Measurements from ENCODE around the gene SVIL.
A peak's percentile ranks its signal among the peaks of the same experiment; 100 is the strongest.
"Not testable (repeated sequence)": the region's sequence is repeated elsewhere in the genome, so short reads cannot be mapped to it uniquely, and the experiment has no call there.

The SVIL gene

DNA sequence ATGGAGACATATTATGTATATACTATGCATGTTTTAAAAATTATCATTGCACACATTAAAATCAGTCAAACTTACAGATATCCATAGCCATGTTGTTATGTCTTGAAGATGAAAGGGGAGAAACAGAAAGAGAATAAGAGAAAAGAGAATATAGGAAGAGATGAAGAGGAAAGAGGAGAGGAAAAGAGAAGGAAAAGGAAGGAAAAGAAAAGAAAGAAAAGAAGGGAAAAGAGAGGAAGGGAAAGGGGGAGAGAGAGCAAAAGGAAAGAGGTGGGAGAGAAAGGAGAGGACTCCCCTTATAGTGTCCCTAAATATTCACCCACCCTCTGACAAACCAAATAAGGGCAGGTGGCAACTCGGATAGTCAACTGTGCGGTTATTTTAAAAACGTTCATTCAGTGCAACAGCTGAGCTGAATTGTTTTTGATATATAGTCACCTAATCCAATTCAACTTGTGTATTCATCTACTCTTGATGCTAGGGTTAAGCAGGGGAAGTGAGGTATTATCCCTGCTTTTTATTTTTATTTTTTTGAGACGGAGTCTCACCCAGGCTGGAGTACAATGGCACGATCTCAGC lies 14.6 kb downstream of the SVIL start:
- DNase-seq (ENCODE audit: low spot score): no peak

DNA sequence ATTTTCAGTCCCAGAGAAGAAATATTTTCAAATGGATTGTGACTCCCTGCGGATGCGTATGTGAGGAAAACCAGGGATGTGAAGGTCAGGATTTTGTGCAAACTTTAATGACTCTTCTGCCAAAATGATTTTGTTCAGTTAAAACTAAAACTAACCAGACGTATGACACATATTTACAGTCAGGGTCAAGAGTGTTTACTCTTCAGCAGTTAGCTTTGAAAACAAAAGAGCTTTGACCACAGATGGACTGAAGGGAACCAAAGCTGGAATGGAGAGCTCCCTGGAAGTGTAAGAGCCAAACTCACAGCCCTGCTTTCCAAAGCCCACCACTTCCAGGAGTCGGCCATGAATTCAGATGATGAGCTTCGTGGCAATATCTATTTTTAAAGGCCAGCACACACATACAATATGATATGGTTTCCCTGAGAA lies 15.5 kb downstream of the SVIL start:
- DNase-seq (ENCODE audit: low spot score): peak; percentile 39

DNA sequence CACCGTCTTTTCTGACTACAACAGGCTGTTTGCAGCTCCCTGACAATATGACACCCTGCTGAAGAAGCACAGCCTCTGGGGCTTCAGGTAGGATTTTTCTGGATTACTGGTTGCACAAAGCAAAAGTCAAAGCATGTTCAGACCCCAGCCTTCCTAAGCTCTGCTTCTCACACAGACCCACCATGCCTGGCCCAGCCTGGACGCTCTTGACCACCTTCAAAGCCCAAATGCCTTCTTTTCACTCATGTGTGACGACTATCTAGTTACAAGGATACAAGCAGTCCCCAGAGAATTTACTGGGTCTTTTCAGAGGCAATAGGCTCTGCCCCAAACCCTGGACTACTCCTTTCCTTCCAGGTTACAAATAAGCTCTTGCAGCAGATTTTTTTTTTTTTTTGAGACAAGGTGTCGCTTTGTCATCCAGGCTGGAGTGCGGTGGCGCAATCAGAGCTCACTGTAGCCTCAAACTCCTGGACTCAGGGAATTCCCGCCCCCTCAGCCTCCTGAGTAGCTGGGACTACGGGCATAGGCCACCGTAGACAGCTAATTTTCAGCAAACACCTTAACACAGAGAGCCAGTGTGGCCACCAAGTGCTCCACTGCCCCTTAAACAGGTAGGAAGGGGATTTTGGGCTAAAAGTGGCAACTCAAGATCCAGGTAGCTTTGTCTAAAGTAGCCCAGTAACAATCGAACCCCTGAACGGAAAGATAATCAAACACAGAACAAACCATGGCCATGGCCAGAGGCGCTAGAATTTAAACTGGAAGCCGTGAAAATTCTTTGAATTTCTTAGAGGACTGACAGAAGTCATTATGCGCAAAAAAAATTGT lies 16.2 kb downstream of the SVIL start:
- DNase-seq (ENCODE audit: low spot score): peak; percentile 67

DNA sequence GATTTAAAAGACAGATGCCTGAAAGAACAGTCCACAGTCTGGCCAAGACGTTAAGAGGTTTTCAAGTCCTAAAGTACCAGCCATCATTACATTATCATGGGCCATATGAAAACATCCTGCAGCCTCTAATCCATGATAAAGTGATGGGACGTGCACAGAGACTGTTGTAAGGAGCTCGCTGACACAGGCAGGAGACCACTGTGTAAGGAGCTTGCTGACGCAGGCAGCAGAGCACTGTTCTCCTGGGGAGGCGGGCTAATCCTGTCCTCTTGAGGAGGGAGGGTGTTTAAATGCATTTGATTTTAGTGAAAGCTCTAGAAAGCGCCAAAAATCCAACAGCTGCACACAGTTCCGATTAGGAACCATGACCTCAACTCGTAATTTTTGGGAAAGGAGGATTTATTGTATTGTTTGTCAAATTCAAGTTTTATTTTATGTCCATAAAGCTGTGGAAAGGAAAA lies 16.9 kb downstream of the SVIL start:
- no peak for DNase-seq (ENCODE audit: low spot score)

DNA sequence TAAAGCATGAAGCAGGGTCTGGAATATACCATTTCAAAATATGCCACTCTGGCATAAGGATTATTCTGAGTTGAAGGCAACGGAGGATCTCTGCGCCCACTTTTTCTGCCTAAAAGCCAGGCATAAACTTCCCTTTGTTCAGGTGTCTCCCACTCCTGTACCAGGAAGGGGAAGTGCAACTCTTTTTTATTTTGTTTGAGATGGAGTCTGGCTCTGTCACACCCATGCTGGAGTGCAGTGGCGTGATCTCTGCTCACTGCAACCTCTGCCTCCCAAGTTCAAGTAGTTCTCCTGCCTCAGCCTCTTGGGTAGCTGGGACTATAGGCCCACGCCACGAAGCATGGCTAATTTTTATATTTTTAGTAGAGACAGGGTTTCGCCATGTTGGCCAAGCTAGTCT lies 18.2 kb downstream of the SVIL start:
- no peak for DNase-seq (ENCODE audit: low spot score)

DNA sequence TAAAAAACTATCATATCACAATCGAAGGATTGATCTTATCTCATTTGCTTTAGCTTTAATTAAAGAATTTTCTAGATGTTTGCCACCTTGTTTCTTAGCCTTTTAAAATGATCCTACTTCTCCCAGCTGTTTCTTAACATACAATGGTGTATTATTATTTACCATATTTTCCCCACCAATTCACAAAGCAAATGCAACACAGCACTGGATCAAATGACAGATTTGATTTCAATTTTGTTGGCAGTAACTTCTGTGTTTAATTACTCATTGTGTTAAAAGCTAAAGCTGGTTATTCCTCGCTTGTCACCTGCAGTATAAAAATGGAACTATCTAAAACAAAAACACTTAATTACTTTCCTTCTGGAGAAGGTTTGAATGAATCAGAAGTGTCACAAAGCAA lies 19.6 kb downstream of the SVIL start:
- no peak for DNase-seq (ENCODE audit: low spot score)

DNA sequence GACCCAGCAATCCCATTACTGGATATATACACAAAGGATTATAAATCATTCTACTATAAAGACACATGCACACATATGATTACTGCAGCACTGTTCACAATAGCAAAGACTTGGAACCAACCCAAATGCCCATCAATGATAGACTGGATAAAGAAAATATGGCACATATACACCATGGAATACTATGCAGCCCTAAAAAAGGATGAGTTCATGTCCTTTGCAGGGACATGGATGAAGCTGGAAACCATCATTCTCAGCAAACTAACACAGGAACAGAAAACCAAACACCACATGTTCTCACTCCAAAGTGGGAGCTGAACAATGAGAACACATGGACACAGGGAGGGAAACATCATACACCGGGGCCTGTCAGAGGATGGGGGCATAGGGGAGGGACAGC lies 20.5 kb downstream of the SVIL start:
- not testable (repeated sequence) for DNase-seq (ENCODE audit: low spot score)

DNA sequence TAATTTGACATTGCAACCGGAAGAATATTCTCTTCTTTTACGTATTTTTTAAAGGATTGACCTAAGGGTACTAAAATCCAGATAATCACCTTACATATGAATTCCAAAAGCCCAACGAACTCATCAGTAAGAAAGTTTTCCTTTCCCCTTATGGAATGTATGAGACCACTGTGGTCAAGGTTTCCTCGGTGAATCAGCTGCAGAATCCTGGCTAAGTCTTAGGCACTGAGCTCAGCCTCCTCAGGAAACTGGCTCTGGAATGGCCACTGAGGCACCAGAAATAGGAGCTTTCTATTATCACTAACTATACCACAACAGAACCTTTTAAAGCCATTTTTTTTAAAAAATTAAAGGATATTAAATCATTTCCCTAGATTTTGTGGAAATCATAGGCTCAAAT lies 21.0 kb downstream of the SVIL start:
- peak; percentile 29 for DNase-seq (ENCODE audit: low spot score)

DNA sequence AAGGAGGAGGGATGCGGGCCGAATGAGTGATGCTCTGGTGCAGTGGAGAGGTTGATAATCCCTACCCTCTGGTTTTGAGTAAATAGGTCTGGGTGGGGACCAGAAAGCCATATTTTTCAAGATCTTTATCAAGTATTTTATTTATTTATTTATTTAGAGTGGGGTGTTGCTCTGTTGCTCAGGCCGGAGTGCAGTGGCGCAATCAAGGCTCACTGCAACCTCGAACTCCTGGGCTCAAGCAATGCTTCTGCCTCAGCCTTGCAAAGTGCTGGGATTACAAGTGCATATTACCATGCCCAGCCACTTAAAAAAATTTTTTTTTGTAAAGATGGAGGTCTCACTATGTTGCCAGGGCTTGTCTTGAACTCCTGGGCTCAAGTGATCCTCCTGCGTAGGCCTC lies 21.6 kb downstream of the SVIL start:
- no peak for DNase-seq (ENCODE audit: low spot score)

DNA sequence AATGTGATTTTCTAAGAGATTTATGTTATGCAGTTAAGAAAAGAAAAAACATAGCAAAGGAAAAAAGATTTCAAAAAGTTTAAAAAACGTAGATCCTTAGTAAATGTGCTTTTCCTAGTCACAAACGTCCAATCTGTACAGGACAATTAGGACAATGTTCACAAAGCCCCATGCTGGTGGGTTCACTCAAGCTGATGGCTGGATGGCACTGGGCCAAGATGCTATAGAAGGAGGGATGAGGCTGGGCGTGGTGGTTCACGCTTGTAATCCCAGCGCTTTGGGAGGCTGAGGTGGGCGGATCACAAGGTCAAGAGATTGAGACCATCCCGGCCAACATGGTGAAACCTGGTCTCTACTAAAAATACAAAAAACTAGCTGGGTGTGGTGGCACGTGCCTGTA lies 22.1 kb downstream of the SVIL start:
- DNase-seq (ENCODE audit: low spot score): no peak

DNA sequence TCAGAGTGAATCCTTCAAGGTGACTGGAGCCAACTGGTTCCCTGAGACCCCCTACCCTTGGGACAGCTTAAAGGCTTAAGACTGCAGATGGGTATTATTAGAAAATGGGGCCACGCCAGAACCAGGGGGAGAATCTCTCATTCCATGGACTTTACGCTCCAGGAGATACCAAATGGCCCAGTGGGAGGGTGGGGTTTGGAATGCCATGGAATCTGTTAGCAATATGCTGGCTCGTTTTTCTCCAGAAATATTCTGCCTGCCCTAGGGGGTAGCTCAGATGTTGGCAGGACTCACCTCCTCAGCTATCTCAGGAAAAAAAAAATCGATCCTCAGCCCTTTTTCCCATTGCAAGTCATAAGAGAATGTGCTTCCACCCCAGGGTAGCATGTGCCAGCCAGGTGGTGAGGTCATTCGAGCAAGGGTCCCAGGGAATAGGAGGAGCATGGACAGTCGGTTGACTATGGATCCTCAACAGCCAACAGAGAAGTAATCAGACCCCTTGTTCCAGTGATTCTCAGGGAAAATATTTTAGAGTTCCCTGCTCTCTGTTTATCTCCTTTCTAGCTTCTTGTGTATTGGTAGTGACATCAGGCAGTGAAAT lies 22.9 kb downstream of the SVIL start:
- DNase-seq (ENCODE audit: low spot score): peak; percentile 41

DNA sequence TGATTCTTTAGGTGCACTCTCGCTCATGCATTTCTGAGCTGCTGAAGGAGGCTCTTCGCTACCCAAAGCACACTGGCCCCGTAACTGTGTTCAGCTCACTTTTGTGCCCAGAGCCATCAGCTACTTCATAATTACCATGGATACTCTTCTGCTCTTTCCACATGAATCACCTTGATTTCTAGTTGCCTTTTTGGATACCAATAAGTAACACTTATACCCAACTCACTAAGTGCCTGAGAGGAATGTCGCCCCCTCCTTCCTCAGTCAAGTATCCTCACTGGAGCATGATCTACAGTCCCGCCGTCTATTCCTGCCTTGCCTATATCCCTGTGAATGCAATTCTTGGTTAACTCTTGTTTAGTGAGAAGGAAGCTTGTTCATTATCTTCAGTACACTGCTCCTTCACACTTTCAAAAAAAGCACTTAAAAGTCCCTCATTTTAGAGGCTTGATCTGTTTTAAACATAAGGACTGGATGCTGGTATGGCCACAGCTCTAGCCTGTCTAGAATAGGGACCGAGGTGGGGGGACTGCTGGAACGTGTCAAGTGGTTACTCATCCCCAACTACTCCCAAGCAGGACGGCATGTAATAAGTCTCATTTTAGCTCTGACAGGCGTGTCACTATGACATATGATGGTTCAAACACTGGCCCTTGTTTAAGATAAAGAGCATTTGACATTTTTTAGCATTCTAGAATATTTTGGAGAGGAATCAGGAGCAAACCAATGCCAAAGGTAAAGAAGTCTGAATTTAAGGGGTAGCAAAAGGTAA lies 23.7 kb downstream of the SVIL start:
- peak; percentile 31 for DNase-seq (ENCODE audit: low spot score)

DNA sequence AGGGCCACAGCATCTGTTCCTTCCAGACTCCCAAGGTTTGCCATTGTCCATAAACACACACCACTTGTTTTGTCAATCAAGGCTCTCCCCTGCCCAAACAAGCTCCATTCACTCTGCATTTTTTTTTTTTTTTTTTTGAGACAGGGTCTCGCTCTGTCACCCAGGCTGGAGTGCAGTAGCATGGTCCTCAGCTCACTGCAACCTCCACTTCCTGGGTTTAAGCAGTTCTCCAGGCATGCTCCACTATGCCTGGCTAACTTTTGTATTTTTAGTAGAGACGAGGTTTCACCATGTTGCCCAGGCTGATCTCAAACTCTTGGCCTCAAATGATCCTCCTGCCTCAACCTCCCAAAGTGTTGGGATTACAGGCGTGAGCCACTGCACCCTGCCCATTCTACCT lies 24.4 kb downstream of the SVIL start:
- DNase-seq (ENCODE audit: low spot score): not testable (repeated sequence)

DNA sequence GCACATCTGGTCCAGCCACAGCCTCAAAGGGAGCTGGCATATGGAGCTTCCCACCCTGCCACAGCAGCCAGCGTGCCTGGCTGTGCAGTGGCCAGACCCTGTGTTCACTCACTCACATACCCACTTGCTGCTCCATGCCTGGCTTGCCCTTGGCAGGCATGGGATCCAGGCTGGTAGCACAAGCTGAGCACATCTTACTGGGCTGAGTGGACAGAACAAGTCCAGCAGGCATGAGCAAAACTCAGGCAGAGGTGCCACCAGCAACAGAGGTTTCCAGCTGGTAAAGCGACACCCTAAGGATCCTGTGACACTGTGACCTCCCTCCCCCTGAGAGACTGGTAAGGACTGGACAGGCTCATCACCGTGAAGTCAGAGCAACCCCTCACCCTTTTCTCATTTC lies 25.1 kb downstream of the SVIL start:
- no peak for DNase-seq (ENCODE audit: low spot score)

DNA sequence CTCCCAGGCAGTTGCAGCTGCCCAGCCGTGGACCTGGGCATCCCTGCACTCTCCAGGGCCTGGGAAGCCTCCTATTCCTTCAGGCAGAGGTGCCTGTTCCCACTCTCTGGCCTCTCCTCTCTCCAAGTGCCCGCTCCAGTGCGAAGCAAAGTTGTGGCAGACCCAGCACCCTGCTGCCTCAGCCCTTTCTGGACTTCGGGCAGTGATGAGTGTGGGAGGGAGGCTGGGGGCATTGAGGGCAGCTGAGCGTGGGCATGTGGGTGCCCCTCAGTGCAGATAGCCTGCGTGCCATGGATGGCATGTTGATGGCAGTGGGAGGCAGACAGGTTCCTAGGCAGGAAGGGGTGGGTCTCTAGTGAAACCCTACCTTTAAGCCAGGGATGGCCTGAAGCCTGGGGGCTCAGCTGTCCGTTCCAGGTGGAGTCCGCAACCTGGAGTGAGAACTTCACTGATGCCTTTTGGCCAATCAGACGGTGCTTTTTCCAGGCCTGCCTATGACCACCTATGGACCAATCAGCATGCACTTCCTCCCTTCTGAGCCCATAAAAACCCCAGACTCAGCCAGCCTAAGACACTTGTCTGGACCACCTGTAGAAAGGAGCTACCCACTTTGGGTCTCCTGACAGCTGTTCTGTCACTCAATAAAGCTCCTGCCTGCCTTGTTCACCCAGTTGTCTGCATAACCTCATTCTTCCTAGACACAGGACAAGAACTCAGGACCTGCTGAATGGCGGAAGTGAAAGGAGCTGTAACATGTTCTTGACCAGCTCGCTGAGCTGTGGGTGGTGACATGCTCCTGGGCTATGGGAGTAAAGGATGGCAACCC lies 26.1 kb downstream of the SVIL start:
- DNase-seq (ENCODE audit: low spot score): no peak

DNA sequence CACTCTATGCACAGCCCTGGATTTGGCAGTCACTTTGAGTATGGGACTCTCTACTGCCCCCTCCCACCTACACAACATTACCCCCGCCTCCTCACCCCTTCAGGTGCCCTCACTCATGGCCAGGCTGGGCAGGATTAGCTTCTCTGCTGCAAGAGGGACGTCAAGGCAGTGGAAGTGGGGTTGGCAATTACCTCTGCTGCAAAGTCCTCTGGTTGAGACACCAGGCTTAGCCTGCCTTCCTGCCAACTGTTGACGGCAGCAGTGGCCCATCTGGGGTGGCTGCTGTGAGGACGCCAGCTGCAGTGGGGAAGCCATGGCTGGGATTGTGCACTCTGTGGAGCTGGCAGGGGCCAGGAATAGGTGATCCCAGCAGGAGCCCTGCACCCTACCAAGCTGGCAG lies 26.7 kb downstream of the SVIL start:
- DNase-seq (ENCODE audit: low spot score): no peak

DNA sequence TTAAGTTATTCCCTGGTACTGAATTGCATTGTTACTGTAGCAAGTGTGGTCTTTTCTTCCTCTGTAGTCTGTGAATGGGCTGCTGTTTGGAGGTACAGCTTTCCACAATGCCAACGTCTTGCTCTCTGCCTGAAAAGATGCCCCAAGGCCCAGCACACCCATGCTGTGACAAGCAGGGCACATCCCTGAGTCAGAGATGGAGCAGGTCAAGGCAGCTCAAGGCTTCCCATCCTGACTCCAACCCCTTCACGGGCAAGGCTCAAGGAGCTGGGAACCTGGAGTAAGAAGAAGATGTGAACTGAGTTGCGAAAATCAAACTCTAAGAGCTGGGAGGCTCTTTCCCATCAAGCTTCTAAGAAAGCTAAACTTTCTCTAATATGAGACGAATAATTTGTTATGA lies 27.2 kb downstream of the SVIL start:
- no peak for DNase-seq (ENCODE audit: low spot score)

DNA sequence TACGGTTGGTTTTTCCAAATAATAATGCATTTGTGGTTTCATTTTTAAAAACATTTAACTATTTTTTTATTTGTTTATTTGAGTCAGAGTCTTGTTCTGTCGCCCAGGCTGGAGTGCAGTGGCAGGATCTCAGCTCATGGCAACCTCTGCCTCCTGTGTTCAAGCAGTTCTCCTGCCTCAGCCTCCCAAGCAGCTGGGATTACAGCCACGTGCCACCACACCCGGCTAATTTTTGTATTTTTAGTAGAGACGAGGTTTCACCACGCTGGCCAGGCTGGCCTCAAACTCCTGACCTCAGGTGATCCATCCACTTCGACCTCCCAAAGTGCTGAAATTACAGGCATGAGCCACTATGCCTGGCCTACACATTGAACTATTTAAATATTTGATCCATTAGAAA lies 28.1 kb downstream of the SVIL start:
- DNase-seq (ENCODE audit: low spot score): not testable (repeated sequence)

DNA sequence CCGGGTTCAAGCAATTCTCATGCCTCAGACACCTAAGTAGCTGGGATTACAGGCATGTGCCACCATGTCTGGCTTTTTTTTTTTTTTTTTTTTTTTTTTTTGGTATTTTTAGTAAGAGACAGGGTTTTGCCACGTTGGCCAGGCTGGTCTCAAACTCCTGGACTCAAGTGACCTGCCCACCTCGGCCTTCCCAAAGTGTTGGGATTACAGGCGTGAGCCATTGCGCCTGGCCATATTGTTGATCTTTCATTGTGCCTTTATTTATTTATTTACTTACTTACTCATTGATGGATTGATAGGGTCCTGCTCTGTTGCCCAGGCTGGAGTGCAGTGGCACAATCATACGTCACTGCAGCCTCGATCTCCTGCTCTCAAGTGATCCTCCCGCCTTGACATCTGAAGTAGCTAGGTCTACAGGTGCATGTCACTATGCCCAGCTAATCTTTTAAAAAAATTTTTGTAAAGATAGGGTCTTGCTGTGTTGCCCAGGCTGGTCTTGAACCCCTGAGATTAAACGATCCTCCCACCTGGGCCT lies 30.4 kb downstream of the SVIL start:
- DNase-seq (ENCODE audit: low spot score): no peak

DNA sequence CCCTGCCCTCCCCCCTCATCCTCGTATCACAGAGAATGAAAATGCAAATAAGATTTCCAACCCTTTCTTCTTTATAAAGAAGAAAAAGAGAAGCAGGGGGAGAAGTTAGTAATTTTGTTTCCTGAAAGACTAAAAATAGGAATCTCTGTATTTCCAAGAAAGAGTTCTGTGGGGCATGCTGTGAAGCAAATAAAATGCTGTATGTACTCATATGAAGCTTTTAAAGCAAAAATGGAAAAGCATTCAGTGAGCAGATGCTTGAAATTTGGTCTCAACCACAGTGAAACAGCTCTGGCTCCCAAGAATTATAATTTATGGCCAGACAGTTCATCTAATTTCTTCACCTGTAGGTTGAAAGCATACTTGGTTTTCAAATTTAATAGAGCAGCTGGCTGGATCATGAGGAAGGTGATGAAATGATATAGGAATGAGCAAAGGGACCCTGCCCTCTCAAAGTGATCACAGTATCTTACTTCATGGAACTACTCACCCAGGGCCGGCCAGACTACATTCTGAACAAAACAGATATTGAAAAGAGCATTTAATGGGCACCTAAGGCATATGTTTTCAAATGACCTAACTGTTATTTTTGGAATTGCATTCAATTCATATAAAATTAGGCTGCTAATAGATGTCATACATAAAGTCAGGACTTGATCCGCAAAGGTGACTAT lies 31.4 kb downstream of the SVIL start:
- no peak for DNase-seq (ENCODE audit: low spot score)

DNA sequence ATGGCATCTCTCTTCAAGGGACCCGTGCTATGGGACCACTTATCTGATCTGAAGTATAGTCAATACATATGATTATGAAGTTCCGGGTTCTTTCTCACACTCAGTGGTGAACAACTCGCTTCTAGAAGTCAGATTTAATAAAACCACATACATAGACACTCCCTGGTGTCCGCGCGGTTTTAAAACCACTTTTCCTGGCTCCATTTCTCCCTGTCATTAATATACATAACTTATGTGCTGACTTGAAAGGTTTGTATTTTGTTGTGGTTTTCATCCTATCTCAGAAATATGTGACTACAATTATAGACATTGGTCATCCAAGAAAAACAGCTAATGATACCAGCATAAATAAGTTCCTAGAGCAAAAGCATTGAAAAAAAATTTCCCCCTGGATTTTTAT lies 34.0 kb downstream of the SVIL start:
- DNase-seq (ENCODE audit: low spot score): no peak

Data from kidney tubule cell (primary cell).